Right ventricle myocardium inferior (tissue), 1 donor: ENCODE data around the gene RASSF7. TPM values are rescaled to one million over a fixed set of nuclear protein-coding genes. Genes with fewer than 3 reads are reported as not detected.
A peak's percentile ranks its signal among the peaks of the same experiment; 100 is the strongest.

Source experiments
- ATAC-seq: fragments of 200-7000 bp; cut with Tn5 transposase; one replicate; pipeline ENCODE4 v1.9.1; 2020; ENCODE audit warnings: mild to moderate bottlenecking, moderate library complexity
- DNase-seq: peaks from one replicate; pipeline ENCODE4 v3.0.0; 2021; ENCODE audit errors: missing footprints
- intact Hi-C: fragments of 100-400 bp; cut with DNase I; formaldehyde crosslinking; loops from one replicate; pipeline ENCODE4 v1.11.0; 2022
- total RNA-seq: library from RNA; stranded (reverse); fragmentation: NEBNext Ultra II Directional; extraction: Animal tissue kit (Norgen Biotek cat#: 25700); gene quantifications from one replicate; pipeline ENCODE4 v1.2.1, GENCODE V29; 2021
- donor health status: DM: no; HTN: yes; CAD: no; lungs with severe emphysema.

The RASSF7 gene
- total RNA-seq, 1 donor from 2014 or later, result 3.9 TPM

DNA sequence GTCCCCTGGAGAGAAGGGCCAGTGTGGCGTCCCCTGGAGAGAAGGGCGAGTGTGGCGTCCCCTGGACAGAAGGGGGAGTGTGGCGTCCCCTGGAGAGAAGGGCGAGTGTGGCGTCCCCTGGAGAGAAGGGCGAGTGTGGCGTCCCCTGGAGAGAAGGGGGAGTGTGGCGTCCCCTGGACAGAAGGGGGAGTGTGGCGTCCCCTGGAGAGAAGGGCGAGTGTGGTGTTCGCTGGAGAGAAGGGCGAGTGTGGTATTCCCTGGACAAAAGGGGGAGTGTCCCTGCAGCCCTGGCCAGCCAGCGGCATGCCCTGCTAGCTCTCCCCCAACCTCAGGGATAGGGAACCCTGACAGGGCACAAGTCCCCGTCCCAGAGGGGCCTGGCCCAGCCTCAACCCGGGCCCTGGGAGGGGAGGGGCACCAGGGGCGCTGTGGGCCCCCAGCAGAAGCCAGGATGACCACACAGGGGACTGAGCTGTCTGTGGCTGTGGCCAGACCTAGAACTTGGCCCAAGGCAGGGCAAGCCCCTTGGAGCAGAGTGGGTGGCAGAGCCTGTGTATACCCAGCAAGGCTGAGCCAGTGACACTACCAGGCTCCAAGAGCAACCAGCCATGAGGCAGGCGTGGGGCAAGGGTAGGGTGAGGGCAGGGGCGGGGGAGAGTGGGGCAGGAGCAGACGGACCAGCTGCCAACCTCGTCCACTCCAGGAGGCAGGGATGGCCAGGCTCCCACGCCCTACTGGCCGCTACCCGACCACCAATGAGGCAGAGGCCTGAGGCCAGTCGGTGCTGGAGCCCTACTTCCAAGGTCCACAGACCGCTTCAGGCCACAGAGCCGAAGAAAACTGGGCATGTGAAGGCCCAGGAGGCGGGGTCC is 29.6 kb upstream of the RASSF7 start:
- ATAC-seq, result no peak
- DNase-seq, result no peak
- intact Hi-C loops, result no loop called here

- DNase-seq, result peak; percentile 57
- ATAC-seq, result no peak
- intact Hi-C loops, result no loop called here
Measured at GRCh38 chr11:531919-532526, 28.7 kb upstream of the RASSF7 start.

DNA sequence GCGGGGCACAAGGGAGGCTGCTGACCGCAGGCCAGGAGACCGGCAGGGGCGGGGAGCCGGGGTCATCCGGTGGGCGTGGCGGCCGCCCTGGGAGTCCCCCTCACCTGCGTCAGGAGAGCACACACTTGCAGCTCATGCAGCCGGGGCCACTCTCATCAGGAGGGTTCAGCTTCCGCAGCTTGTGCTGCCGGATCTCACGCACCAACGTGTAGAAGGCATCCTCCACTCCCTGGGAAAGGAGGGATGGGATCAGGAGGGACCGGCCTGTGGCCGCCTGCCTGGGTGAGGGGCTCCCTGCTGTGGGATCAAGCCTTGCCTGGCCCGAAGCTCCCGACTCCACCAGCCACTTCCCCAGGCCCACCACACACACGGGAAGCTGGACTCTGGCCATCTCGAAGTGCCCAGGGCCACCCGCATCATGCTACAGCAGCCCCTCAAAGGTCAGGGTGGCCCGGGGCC is 28.2 kb upstream of the RASSF7 start:
- DNase-seq (no peak), ATAC-seq (no peak)
- intact Hi-C loops, result no loop called here

DNA sequence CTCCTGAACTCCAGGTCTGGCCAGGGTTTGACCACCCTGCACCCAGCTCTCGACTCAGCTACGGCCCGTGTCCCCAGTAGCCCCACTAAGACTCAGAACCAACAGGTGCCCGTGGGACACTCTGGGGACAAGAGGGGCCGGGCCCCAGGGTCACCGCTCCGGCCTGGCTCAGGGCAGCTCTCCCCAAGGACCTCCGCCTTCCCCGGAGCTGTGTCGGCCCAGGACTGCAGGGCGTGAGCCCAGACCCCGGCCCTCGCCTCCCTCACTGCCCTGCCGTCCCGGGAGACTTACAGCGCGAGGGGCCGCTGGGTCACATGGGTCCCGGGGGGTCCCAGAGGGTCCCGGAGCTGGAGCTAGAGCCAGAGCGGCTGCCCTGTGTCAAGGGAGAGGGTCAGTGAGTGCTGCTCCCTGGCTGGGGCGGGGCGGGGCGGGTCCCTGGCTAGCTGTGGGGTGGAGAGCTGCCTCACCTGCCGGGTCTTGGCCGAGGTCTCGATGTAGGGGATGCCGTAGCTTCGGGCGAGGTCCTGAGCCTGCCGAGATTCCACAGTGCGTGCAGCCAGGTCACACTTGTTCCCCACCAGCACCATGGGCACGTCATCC is 27.7 kb upstream of the RASSF7 start:
- peak; percentile 76 for DNase-seq
- intact Hi-C loops, result no loop called here
- no peak for ATAC-seq

DNA sequence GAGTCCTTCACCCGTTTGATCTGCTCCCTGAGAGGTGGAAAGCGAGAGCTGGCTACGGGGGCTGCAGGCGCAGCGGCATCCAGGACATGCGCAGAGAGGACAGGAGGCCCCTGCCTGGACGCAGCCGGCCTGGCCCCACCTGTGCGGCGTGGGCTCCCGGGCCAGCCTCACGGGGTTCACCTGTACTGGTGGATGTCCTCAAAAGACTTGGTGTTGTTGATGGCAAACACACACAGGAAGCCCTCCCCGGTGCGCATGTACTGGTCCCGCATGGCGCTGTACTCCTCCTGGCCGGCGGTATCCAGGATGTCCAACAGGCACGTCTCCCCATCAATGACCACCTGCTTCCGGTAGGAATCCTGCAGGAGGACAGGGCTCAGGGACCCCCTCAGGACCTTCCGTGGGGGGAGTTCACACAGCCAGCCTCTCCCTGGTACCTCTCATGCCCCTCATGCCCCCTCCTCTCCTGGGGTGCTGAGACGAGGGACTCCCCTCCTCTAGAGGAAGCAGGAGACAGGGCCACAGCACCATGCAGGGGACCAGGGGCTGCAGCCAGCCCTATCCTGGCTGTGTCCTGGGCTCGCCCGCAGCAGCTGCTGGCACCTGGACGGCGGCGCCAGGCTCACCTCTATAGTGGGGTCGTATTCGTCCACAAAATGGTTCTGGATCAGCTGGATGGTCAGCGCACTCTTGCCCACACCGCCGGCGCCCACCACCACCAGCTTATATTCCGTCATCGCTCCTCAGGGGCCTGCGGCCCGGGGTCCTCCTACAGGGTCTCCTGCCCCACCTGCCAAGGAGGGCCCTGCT is 27.0 kb upstream of the RASSF7 start:
- intact Hi-C loops, result no loop called here
- DNase-seq (peak; percentile 70), ATAC-seq (no peak)

DNA sequence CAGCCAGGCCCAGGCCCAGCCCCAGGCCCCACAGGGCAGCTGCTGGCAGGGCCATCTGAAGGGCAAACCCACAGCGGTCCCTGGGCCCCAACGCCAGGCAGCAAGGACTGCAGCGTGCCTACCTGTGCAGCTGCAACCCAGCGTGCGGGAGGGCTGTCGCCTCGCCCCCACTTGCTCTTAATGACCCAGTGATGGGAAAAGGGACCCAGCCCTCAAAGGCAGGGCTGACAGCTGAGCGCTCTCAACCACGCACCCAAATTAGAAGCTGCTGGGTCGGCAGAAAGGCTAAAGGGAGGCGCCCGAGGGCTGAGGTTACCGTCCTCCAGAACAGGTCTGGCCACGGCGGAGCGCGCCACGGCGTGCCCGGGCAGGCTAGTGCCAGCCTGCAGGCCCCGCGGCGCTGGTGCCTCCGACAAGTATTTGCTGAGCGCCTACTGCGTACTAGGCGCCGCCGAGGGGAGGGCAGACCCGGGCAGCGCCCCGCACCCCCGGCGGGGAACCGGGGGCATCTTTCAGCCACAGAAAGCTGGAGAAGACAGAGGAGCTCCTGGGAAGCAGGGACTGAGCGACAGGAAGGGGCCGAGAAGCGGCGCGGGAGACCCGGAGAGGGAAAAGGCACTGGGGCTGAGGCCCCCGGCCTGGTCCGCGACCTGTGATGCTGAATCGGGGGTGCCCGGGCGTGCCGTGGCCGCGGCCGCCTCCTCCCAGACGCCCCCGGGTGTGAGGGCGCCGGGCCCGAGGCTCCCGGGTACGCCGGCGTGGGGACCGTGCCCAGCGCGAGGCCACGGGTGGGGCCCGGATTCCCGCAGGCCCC is 26.2 kb upstream of the RASSF7 start:
- DNase-seq (peak; percentile 71), ATAC-seq (no peak)
- intact Hi-C loops, result no loop called here

- no peak for DNase-seq
- intact Hi-C loops, result no loop called here
Measured at GRCh38 chr11:535210-535518, 25.6 kb upstream of the RASSF7 start.

DNA sequence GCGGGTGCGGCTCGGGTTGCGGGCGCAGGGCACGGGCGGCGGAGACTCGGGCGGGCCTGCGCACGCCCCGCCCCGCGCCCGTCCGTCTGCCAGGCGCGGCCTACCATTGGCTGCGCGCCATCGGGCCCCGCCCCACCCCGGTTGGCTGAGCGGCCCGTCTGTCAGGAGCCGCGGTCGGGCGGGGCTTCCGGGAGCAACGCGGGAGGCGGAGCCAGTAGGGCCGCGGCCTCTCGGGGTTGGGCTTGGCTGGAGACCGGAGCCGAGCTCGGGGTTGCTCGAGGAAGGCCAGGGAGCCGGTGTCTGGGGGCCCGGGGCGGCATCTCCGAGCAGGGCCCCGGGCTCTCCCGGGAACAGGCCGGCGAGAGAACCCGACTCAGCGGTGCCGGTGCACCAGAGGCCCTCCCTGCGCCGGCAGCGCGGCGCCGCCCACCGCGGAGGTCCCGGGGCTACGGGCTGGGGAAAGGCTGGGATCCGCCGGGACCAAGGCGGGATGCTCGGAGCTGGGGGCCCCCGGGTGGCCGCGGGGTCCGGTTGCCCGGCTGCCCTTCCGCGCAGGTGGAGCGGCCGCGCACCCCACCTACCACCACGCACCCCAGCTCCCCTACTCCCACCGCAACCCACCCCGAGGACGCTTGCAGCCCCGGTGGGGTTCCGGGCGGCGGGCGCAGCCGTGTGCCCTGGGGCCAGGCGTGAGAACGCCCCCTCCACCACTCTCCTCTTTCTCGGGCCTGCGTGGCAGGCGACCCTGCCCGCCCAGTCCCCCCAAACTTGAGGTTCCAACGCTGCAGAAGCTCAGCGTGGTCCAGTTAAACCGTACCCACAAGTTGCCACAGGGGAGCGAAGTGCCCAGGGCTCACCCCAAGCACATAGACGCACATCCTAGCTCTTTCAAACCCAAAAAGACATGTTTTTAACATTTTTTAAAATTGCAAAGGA is 25.0 kb upstream of the RASSF7 start, which contains the start of gene HRAS:
Gene HRAS, minus strand, starts transcription at position 58 of the 936 bp plus-strand sequence.
- DNase-seq (peak; percentile 96), ATAC-seq (peak; percentile 93)
- intact Hi-C loops, result no loop called here

More at GRCh38 chr11:535210-535518, 25.6 kb upstream of the RASSF7 start:
- no peak for ATAC-seq

DNA sequence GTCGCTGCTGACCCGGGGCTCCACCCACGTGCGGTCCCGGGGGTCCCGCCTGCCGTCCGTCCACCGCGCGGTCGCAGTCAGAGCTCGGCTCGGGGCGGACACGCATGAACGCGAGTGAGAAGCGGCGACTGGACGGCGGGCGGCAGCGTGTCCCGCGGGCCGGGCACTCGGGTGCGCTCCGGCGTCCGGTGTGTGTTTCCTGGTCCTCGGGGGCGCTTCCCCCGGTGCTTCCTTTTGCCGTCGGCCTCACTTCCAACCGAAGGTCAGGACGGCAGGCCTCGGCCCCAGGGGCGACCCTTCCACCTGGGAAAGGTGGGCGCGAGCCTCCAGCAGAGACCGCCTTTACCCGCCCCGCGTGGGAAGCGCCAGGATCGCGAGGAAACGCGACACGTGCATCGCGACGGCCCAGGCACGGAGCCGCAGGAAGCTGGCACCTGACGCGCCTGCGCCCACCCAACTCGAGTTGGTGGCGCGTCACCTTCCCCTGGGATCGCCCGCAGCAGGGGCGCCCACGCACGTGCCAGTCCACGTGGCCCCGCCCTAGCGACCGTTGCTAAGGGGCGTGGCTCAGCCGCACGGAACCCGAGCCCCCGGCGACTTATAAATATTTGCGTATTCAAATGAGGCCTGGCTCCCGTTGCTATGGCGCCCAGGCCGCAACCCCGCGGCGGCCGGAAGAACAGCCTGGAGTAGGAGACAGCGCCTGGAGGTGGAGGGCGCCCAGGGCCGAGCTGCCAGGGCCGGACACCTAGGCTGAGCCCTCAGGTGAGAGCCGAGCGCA is 23.7 kb upstream of the RASSF7 start, which contains the start of gene LRRC56:
Gene LRRC56, plus strand, starts transcription at position 687 of the 781 bp plus-strand sequence. CDS start 3,158 bp downstream, outside the sequence.
- intact Hi-C loops, result no loop called here
- peak; percentile 92 for DNase-seq
- ATAC-seq, result peak; percentile 15

- intact Hi-C loops, result no loop called here
- no peak for ATAC-seq
- no peak for DNase-seq
Measured at GRCh38 chr11:537622-538430, 22.9 kb upstream of the RASSF7 start.

GRCh38 chr11:538431-539051 is 22.2 kb upstream of the RASSF7 start:
- no peak for ATAC-seq
- no peak for DNase-seq
- intact Hi-C loops, result no loop called here

GRCh38 chr11:539971-540481 is 20.7 kb upstream of the RASSF7 start:
- ATAC-seq (no peak), DNase-seq (no peak)
- intact Hi-C loops, result no loop called here

DNA sequence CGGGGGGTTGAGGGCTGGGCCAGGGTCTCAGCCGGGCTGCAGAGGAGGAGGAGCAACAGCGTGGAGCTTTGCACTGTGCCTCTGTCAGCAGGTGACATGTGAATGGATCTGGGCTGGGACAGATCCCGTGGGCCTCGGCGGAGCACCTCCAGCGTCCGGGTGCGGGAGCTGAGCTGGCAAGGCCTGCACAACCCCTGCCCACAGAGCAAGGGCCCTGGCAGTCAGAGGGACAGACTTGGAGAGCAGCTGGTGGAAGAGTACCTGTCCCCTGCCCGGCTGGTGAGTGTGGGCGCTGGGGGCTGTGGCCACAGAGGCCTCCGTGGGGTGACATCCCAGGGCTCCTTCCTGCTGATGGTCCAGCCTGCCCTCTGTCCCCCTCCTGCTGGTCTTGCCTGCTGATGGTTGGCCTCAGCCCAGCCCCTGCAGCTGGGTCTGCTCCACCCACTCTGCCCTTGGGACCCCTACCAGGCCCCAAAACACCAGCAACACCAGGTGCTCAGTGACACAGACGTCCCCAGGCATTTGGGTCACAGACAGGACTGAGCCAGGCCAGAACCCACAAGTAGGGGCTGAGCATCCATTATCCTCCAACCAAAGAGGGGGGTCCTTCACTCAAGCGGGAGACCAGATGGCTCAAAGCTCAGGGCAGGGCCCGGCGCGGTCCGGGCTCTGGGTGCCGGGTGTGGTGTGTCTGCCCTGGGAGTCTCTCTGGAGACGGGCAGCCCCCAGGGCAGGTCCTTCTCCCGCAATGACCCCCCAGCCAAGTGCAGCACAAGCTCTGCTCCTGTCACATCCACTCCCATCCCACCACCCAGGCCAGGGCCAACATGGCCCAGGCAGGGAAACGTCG is 20.0 kb upstream of the RASSF7 start:
- DNase-seq, result no peak
- intact Hi-C loops, result no loop called here
- no peak for ATAC-seq

GRCh38 chr11:541433-541885 is 19.3 kb upstream of the RASSF7 start:
- intact Hi-C loops, result no loop called here

More at GRCh38 chr11:541433-541885, 19.3 kb upstream of the RASSF7 start:
- DNase-seq (no peak), ATAC-seq (no peak)
